GM04504 (cell line): ENCODE measurements around the gene RNF150.
A peak's percentile ranks its signal among the peaks of the same experiment; 100 is the strongest.

Experiments used
- DNase-seq: peaks from one replicate; pipeline ENCODE4 v3.0.0-alpha.2; 2012; ENCODE audit warnings: low read depth

Gene RNF150

GRCh38 chr4:140976768-140977167 lies 156.5 kb downstream of the RNF150 start:
- no peak for DNase-seq

DNA sequence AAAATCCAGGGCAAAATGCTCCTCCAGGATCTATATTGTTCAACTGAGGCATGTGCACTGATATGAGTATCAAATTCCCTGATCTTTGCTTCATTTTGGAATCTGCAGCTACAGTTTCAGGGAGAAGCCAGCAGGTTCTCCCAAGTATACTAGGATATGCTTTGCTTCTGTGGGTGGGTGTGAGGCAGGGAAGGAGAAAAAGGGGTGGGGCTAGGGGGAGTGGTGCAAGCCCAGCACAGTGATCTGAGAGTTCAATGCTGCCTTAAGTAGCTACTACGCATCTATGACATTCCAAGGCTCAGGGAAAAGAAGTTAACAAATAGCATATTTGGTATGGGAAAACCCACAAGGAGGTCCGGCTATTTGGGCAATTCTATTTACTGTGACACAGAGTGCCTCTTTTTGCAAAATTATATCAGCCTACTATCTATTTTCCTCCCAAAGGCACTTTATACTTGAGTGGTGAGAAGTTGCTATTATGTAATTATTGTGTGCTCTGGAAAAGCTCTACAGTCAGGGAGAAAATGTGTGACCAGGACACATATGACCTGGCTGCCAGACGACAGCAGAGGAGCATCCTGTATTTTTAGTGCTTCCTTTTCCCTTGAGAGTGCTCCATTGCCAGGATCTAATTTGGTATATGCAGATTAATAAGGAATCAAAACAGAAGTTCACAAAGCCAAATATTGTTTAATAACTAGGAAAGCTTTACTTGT lies 162.0 kb downstream of the RNF150 start:
- DNase-seq = no peak

DNA sequence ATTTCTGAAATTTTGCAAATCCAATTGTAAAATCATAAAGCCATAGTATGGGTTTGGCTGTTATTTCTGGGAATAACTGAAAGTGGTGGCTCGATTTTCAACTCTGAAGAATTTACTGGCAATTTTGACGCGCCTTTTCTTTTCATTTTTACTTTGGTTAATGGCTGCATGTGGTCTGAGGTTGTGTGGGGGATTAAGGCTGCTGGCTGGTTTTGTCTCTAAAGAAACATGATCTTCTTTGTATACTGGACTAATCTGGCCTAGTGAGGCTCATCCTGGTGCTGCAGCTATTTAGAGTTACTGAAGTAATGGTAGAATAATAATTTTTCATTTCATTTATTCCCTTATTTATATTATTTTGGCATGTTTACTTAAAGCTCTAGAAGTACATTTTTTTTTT lies 164.0 kb downstream of the RNF150 start:
- no peak for DNase-seq

- no peak for DNase-seq
Measured at GRCh38 chr4:140968371-140968770, 164.9 kb downstream of the RNF150 start.

- DNase-seq = no peak
Measured at GRCh38 chr4:140963883-140964282, 169.4 kb downstream of the RNF150 start.

GRCh38 chr4:140955641-140956040 lies 177.6 kb downstream of the RNF150 start:
- DNase-seq = no peak

GRCh38 chr4:140952717-140953116 lies 180.6 kb downstream of the RNF150 start:
- DNase-seq = no peak

DNA sequence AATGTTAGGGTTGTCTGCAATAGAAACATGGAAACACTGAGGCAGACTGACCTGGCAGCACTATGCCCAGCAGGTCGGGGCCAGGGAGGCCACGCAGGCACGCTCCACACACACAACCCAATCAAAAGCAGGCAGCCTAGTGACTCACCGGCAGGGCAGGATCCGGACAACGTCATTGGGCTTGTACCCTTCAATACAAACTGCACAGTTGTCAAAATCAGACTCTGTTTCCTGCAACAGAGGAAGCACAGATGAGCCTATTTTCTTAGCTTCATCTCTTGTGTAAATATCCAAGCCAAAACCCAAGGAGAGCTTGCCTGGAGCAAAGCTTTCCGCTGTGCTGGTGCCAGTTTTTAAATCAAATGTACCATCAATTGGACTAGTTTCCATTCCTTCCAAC lies 185.8 kb downstream of the RNF150 start:
- DNase-seq = no peak

DNA sequence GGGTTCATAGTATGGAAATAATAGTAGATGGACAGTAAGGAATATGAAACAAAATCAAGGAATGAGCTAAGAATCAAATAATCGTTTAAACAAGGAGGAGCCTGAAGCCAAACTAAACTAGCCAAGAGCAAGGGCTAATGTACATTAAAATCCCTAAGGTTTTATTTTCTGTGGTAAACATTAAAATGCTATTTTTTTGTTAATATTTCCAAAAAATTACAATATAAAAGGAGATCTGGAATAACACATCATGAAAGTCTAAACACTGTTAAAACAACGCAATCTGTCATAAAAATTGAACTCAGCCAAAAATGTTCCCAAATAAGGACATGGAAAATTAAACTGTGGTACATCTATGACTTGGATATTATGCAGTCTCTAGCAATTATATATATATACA lies 188.2 kb downstream of the RNF150 start:
- DNase-seq = no peak

DNA sequence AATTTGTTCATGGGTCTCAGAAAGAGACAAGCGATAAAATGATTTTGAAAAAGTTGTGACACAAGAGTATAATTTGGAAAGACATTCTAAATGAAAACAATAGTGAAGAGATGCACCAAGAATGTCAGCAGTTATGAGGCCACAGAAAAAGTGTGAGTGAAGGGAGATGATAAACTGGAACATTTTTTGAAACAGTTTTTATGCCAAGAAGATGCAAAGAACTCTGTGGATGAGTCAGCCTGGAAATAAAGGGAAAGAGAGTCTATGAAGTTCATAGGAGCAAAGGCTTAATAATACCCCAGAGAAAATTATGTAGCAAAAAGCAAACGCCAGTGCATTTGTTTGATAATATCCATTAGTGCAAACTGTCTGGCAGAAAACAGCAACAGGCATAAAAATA lies 188.7 kb downstream of the RNF150 start:
- no peak for DNase-seq

- no peak for DNase-seq
Measured at GRCh38 chr4:140944199-140944515, 189.1 kb downstream of the RNF150 start.

- no peak for DNase-seq
Measured at GRCh38 chr4:140943486-140944198, 189.6 kb downstream of the RNF150 start.

DNA sequence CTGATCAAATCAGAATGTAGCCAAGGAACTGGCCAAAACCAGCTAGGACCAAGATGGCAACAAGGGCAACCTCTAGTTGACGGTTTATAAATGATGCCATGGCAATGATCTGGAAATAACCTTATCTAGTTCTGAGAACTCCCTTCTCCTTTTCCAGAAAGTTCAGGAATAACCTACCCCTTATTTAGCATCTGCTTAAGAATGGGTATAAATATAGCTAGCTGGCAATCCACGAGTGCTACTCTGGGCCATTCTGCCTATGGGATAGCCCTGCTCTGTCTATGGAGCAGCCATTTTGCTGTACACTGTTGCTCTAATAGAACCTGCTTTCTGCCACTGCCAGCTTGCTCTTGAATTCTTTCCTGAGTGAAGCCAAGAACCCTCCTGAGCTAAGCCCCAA lies 192.7 kb downstream of the RNF150 start:
- no peak for DNase-seq

DNA sequence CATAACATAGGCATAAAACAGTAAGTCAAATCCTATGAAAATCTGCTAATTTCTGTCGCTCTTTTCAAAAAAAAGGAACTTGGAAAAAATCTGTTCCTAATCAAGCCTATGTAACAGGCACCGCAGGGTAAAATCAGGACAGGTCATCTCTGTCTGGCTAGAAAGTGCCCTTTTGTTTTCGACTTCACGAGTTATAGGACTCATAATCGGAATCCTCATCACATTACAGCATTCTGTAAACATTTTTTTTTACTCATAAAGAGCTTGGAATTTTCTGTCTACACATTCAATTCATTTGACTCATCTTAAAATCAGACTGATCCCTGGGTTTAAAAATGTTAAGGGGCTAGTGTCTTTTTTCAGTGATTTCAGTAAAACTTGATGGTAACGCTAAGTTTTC lies 195.4 kb downstream of the RNF150 start:
- peak; percentile 75 for DNase-seq

DNA sequence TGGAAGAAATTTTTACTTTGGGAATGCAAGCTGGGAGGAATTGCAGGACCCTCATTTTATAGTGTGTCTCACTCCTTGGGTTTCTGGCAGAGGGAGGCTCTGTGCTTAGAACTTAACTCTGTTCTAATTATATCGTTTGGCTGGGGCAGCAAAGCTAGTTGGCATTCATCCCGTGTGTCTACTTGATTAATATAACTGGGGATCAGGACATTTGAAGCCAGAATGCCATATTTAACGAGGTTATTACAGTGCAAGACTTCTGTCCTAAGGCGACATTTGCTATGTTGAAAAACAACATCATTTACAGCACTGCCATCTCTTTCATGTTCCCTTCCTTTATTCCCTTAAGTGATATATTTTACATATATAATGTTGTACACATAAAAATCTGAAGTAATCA lies 198.0 kb downstream of the RNF150 start:
- no peak for DNase-seq

DNA sequence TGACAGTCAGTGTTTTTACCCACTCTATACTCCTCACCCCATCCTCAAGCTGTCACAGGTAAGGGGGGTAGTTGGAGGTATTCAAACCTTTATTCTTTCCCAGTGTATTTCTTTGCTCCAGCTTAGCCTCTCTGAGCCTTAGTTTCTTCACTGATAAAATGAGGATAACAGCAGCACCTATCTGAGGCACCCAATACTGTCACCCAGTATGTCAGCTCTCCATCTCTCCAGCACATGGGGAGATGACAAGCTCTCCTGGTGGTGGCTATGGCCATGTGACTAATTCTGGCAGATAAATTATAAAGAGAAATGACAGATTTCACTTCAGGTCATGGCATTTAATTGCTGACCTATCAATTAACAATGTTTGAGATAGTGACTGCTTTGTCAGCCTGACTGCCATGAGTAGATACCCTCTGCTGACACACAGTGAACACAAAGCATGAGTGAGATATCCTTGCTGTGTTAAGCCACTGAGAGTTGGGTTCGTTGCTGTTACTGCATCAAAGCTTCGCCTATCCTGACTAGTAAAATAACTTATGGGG lies 200.7 kb downstream of the RNF150 start:
- DNase-seq = no peak

- DNase-seq = no peak
Measured at GRCh38 chr4:140931911-140932310, 201.4 kb downstream of the RNF150 start.

DNA sequence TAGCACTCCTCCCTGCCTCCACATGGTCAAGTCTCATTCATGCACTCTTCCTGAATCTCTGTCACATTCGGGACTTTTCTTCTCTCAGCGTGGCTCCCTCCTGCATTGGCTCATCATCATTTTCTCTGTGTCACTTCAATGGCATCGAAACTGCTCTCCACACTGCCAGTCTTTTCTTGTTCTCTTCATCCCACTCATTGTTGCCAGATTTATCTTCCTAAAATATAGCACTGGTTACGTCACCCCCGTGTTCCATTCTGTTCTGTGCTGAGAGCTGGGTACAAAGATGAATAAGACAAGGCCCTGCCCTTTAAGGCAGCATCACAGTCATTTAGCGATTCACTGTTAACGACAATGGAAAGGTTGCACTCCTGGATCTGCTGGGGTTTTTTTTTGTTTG lies 202.7 kb downstream of the RNF150 start:
- DNase-seq = no peak

GRCh38 chr4:140930011-140930410 lies 203.3 kb downstream of the RNF150 start:
- DNase-seq = no peak

- no peak for DNase-seq
Measured at GRCh38 chr4:140928880-140929279, 204.4 kb downstream of the RNF150 start.

DNA sequence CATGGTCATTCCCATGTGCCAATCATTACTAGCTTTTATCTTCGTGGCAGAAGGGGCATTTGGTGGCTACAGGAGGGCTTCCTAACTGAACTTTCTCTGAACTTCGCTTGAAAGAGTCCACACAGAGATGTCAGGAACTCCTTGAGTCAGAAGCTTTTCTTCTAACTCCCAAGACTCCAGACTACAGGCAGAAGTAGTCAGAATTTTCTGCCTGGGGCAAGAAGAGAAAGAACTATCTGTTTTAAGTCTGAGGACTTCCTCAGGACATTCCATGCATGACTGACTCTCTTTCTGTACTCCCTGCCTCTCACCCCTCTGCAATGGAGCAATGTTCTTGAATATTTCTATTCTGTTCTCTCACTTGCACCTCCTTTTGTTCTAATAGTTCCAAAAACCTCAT lies 206.6 kb downstream of the RNF150 start:
- no peak for DNase-seq

- DNase-seq = no peak
Measured at GRCh38 chr4:140925417-140925816, 207.9 kb downstream of the RNF150 start.

DNA sequence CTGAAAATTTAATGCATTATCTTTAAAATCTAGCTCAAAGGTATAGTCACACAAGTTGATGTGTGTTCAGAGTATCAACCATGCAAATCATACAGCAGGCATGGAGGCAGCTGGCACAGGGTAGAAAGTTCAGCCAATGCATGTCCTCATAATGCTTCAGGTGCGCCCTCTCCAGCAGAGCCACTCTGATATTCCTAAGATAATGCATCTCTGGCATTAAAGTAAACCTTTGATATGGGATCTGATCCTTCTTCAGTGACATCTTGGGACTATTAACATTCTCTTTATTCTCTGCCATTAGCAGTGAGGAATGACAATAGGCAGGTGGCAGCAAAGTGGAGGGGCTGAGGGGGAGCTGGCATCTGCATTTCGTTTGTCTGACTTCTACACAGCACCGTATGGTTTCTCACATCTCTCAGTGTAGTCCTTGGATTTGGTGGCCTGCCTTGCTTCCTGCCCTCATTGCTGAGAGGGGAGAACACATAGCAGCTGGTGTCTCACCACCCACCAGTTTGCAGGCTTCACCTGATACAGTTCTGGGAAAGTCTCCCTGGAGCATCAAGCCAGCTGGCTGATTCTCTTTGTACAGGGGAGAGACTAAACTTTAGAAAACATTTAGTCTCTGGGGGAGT lies 208.4 kb downstream of the RNF150 start:
- no peak for DNase-seq
